ENCODE results near the gene PRKG1.
"Not testable (repeated sequence)": the region's sequence is repeated elsewhere in the genome, so short reads cannot be mapped to it uniquely, and the experiment has no call there.

PRKG1 gene

DNA sequence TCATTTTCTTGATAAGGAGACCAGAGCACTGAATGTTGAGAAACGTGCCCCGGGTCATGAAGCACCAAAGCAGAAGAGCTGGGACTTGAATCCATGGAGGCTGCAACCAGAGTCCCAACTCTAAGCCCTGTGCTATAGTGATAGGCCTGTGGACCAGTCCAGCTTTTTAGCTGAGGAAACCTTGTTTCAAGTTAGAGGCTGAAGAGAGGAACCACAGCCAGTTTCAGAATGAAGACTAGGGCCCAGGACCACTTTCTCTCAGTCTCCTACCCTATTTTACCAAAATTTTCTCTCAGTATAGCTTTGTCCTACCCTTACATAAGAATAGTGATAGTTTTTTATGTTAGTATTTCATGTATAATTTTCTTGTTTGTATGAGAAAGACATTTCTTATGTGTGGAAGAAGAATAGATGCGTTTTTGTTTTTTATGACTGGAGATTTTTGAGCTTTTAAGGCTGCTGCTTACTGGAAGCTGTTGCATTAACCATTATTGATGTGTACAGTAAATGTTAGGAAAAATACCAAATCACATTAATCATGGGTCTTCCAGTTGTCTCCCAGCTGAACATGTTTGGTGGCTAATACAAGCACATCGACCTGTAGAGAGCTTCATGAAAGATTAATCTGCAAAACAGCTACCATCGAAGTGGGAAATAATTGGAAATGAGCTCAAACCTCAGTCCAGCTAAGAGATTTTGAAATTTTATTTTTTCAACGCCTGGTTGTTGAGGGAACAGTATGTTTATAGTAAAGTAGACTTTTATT is 670.1 kb downstream of the PRKG1 start:
- H3K4me1 ChIP-seq (ENCODE audit: control extremely low read depth in 1 of 4, control insufficient read depth in 4 of 4, insufficient read depth in 4 of 4, low read length in 3 of 4): no peaks in the 10 kb centered on the region
- ChIA-PET CTCF (interaction anchor here (1.2 kb wide), 1 partner anchor 18 kb away, joined by 3 read pairs; no protein-coding TSS in a partner anchor), POLR2A (no interaction called here)
- H3K27me3 ChIP-seq (replicated peaks in 2 of 5; ENCODE audit: control insufficient read depth in 4 of 5, insufficient read depth in 5 of 5, low read length in 4 of 5): no peaks in the 10 kb centered on the region
- H3K36me3 ChIP-seq (ENCODE audit: control insufficient read depth in 4 of 4, insufficient read depth in 4 of 4, low read length in 3 of 4): no peaks in the 10 kb centered on the region
- no peaks in the 10 kb centered on the region for H3K9me3 ChIP-seq (ENCODE audit: control extremely low read depth in 1 of 5, control insufficient read depth in 4 of 5, insufficient read depth in 2 of 5, low read depth in 1 of 5, low read length in 4 of 5)
- H3K4me3 ChIP-seq (ENCODE audit: control insufficient read depth in 1 of 7, extremely low read depth in 1 of 7, insufficient read depth in 4 of 7, low read depth in 2 of 7, low read length in 6 of 7): no peak overlapping the region
- H3K27ac ChIP-seq (ENCODE audit: insufficient read depth in 1 of 2, low read depth in 1 of 2, low read length in 2 of 2, poor library complexity in 1 of 2, severe bottlenecking in 2 of 2): no peak overlapping the region
- 100% methylated on average over 3 of the region's 6 CpGs for WGBS (ENCODE audit: insufficient coverage)
- DNase-seq: no peak

DNA sequence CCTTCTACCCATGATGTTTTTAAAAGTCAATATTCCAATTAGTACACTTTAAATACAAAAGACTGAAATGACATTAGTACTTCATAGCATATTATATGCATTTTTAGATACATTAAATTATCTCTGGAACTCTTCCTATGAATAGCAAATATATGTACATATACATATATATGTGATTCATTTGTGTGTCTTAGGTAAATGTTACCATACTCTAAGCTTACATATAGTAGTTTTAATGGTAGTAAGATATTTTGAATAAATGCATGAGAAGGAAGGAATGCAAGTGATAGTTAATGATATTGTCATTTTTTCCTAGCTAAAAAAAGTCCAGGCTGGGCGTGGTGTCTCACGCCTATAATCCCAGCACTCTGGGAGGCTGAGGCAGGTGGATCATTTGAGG is 671.1 kb downstream of the PRKG1 start:
- Histone ChIP-seq H3K9me3 (ENCODE audit: control extremely low read depth in 1 of 5, control insufficient read depth in 4 of 5, insufficient read depth in 2 of 5, low read depth in 1 of 5, low read length in 4 of 5) (no peaks in the 10 kb centered on the region), H3K4me1 (ENCODE audit: control extremely low read depth in 1 of 4, control insufficient read depth in 4 of 4, insufficient read depth in 4 of 4, low read length in 3 of 4) (no peaks in the 10 kb centered on the region), H3K27ac (ENCODE audit: insufficient read depth in 1 of 2, low read depth in 1 of 2, low read length in 2 of 2, poor library complexity in 1 of 2, severe bottlenecking in 2 of 2) (no peak overlapping the region), H3K27me3 (replicated peaks in 2 of 5; ENCODE audit: control insufficient read depth in 4 of 5, insufficient read depth in 5 of 5, low read length in 4 of 5) (no peaks in the 10 kb centered on the region), H3K4me3 (ENCODE audit: control insufficient read depth in 1 of 7, extremely low read depth in 1 of 7, insufficient read depth in 4 of 7, low read depth in 2 of 7, low read length in 6 of 7) (no peak overlapping the region), H3K36me3 (ENCODE audit: control insufficient read depth in 4 of 4, insufficient read depth in 4 of 4, low read length in 3 of 4) (no peaks in the 10 kb centered on the region)
- DNase-seq: no peak
- ChIA-PET POLR2A (no interaction called here), CTCF (interaction anchor here (1.2 kb wide), 1 partner anchor 19 kb away, joined by 3 read pairs; no protein-coding TSS in a partner anchor)
- 100% methylated on average over 2 of the region's 2 CpGs for WGBS (ENCODE audit: insufficient coverage)

DNA sequence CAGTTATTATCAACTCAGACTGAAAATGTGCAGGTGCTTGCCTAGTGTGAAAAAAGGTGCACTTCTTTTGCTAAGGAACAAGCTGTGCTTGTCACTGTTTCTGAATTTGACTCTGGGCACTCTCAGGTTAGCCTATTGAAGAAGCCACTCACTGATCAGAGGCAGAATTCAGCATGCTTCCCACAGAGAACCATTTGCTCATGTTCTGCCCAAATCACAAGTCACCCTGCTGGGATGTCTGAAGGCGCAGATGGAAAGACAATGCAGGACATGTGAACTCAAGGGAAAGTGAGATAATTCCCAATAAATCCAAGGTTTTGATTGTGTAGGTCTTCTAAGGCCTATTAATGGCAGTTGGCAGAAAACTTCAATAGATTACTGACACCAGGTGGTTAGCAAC is 672.9 kb downstream of the PRKG1 start:
- CTCF ChIA-PET: no interaction called here
- no peak overlapping the region for H3K27ac ChIP-seq (ENCODE audit: insufficient read depth in 1 of 2, low read depth in 1 of 2, low read length in 2 of 2, poor library complexity in 1 of 2, severe bottlenecking in 2 of 2)

DNA sequence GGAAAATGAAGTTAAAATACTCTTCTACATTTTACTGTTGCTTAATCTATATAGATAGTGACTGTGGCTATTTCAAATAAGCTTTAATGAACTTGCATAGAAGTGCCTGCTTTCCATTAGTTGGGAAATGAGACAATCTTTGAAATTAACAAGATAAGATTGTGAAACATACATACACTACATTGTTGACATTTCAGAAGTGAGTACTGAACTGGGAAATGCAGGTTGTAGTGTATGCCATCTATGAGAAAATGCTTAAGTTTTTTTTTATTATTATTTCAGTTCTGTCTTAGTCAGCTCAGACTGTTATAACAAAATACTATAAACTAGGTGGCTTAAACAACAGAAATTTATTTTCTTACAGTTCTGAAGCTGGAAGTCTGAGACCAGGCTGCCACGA is 674.7 kb downstream of the PRKG1 start:
- no peaks in the 10 kb centered on the region for H3K36me3 ChIP-seq (ENCODE audit: control insufficient read depth in 4 of 4, insufficient read depth in 4 of 4, low read length in 3 of 4)
- ChIA-PET CTCF (no interaction called here), POLR2A (no interaction called here)
- no peak overlapping the region for H3K4me3 ChIP-seq (ENCODE audit: control insufficient read depth in 1 of 7, extremely low read depth in 1 of 7, insufficient read depth in 4 of 7, low read depth in 2 of 7, low read length in 6 of 7)
- no peak for DNase-seq
- H3K4me1 ChIP-seq (ENCODE audit: control extremely low read depth in 1 of 4, control insufficient read depth in 4 of 4, insufficient read depth in 4 of 4, low read length in 3 of 4): no peaks in the 10 kb centered on the region
- no peaks in the 10 kb centered on the region for H3K27me3 ChIP-seq (replicated peaks in 2 of 5; ENCODE audit: control insufficient read depth in 4 of 5, insufficient read depth in 5 of 5, low read length in 4 of 5)
- H3K27ac ChIP-seq (ENCODE audit: insufficient read depth in 1 of 2, low read depth in 1 of 2, low read length in 2 of 2, poor library complexity in 1 of 2, severe bottlenecking in 2 of 2): no peak overlapping the region
- 100% methylated on average over 1 of the region's 1 CpG for WGBS (ENCODE audit: insufficient coverage)
- no peaks in the 10 kb centered on the region for H3K9me3 ChIP-seq (ENCODE audit: control extremely low read depth in 1 of 5, control insufficient read depth in 4 of 5, insufficient read depth in 2 of 5, low read depth in 1 of 5, low read length in 4 of 5)

More for the DNA sequence above, 672.9 kb downstream of the PRKG1 start:
- Histone ChIP-seq H3K36me3 (ENCODE audit: control insufficient read depth in 4 of 4, insufficient read depth in 4 of 4, low read length in 3 of 4) (no peaks in the 10 kb centered on the region), H3K4me1 (ENCODE audit: control extremely low read depth in 1 of 4, control insufficient read depth in 4 of 4, insufficient read depth in 4 of 4, low read length in 3 of 4) (no peaks in the 10 kb centered on the region), H3K27me3 (replicated peaks in 2 of 5; ENCODE audit: control insufficient read depth in 4 of 5, insufficient read depth in 5 of 5, low read length in 4 of 5) (no peaks in the 10 kb centered on the region), H3K9me3 (ENCODE audit: control extremely low read depth in 1 of 5, control insufficient read depth in 4 of 5, insufficient read depth in 2 of 5, low read depth in 1 of 5, low read length in 4 of 5) (no peaks in the 10 kb centered on the region), H3K4me3 (ENCODE audit: control insufficient read depth in 1 of 7, extremely low read depth in 1 of 7, insufficient read depth in 4 of 7, low read depth in 2 of 7, low read length in 6 of 7) (no peak overlapping the region)
- WGBS (ENCODE audit: insufficient coverage): 100% methylated on average over 1 of the region's 1 CpG
- POLR2A ChIA-PET: no interaction called here
- DNase-seq: no peak

DNA sequence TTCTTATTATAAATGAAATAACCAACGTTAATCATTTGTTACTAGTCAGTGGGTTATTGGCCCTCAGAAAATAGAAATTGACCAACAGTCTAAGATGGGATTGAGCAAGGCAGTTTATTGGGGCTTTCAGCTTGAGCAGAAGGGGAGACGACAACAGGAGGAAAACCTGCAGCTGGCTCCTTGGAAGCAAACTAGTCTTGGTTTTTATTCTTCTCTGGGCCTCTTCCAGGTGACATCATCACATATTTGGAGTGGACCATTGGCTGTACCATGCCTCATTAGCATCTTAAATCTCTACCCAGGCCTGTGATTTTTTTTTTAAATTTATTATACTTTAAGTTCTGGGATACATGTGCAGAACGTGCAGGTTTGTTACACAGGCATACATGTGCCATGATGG is 684.1 kb downstream of the PRKG1 start:
- H3K9me3 ChIP-seq (ENCODE audit: control extremely low read depth in 1 of 5, control insufficient read depth in 4 of 5, insufficient read depth in 2 of 5, low read depth in 1 of 5, low read length in 4 of 5): no peaks in the 10 kb centered on the region
- WGBS (ENCODE audit: insufficient coverage): 100% methylated on average over 2 of the region's 3 CpGs
- H3K4me3 ChIP-seq (ENCODE audit: control insufficient read depth in 1 of 7, extremely low read depth in 1 of 7, insufficient read depth in 4 of 7, low read depth in 2 of 7, low read length in 6 of 7): no peak overlapping the region
- no peak overlapping the region for H3K27ac ChIP-seq (ENCODE audit: insufficient read depth in 1 of 2, low read depth in 1 of 2, low read length in 2 of 2, poor library complexity in 1 of 2, severe bottlenecking in 2 of 2)
- no peaks in the 10 kb centered on the region for H3K4me1 ChIP-seq (ENCODE audit: control extremely low read depth in 1 of 4, control insufficient read depth in 4 of 4, insufficient read depth in 4 of 4, low read length in 3 of 4)
- no peaks in the 10 kb centered on the region for H3K27me3 ChIP-seq (replicated peaks in 2 of 5; ENCODE audit: control insufficient read depth in 4 of 5, insufficient read depth in 5 of 5, low read length in 4 of 5)
- POLR2A ChIA-PET: no interaction called here
- no peak for DNase-seq
- CTCF ChIA-PET: no interaction called here
- no peaks in the 10 kb centered on the region for H3K36me3 ChIP-seq (ENCODE audit: control insufficient read depth in 4 of 4, insufficient read depth in 4 of 4, low read length in 3 of 4)

DNA sequence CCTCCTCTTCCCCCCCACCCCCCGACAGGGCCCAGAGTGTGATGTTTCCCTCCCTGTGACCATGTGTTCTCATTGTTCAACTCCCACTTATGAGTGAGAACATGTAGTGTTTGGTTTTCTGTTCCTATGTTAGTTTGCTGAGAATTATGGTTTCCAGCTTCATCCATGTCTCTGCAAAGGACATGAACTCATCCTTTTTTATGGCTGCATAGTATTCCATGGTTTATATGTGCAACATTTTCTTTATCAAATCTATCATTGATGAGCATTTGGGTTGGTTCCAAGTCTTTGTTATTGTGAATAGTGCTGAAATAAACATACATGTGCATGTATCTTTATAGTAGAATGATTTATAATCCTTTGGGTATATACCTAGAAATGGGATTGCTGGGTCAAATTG is 684.6 kb downstream of the PRKG1 start:
- H3K27me3 ChIP-seq (replicated peaks in 2 of 5; ENCODE audit: control insufficient read depth in 4 of 5, insufficient read depth in 5 of 5, low read length in 4 of 5); H3K9me3 ChIP-seq (ENCODE audit: control extremely low read depth in 1 of 5, control insufficient read depth in 4 of 5, insufficient read depth in 2 of 5, low read depth in 1 of 5, low read length in 4 of 5); CTCF ChIA-PET; H3K36me3 ChIP-seq (ENCODE audit: control insufficient read depth in 4 of 4, insufficient read depth in 4 of 4, low read length in 3 of 4); H3K27ac ChIP-seq (ENCODE audit: insufficient read depth in 1 of 2, low read depth in 1 of 2, low read length in 2 of 2, poor library complexity in 1 of 2, severe bottlenecking in 2 of 2); POLR2A ChIA-PET; DNase-seq; H3K4me3 ChIP-seq (ENCODE audit: control insufficient read depth in 1 of 7, extremely low read depth in 1 of 7, insufficient read depth in 4 of 7, low read depth in 2 of 7, low read length in 6 of 7); H3K4me1 ChIP-seq (ENCODE audit: control extremely low read depth in 1 of 4, control insufficient read depth in 4 of 4, insufficient read depth in 4 of 4, low read length in 3 of 4): not testable (repeated sequence)
- WGBS (ENCODE audit: insufficient coverage): no CpG with 5 or more reads among the region's 1 CpG

DNA sequence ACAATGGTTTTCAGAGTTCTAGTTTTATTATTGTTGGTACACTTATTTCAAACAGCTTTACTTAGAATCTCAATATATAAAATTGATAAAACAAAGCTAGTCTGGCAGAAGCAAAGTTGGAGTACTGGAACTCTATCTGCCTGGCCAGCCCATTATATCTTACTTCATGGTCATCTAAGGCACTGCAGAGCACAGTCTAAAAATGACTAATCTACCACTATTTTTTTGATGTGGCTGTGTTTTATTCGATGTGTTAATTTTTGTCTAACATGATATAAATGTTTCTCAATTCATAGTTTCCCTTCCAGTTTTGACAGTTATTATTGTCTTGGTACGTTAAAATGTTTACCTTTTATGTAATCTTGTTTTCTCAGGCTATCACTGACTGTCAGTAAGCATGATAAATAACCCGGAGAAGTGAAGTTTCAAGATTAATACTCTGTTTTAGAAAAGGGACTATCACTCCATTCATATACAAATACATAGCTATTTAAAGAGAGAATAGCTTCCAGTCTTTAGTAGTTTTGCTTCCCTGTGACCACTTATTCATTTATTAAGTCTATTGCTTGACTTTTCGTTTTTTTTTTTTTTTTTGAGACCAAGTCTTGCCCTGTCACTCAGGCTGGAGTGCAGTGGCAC is 685.7 kb downstream of the PRKG1 start:
- no peak for DNase-seq
- ChIA-PET POLR2A (no interaction called here), CTCF (no interaction called here)
- Histone ChIP-seq H3K36me3 (ENCODE audit: control insufficient read depth in 4 of 4, insufficient read depth in 4 of 4, low read length in 3 of 4) (no peaks in the 10 kb centered on the region), H3K4me3 (ENCODE audit: control insufficient read depth in 1 of 7, extremely low read depth in 1 of 7, insufficient read depth in 4 of 7, low read depth in 2 of 7, low read length in 6 of 7) (no peak overlapping the region), H3K27ac (ENCODE audit: insufficient read depth in 1 of 2, low read depth in 1 of 2, low read length in 2 of 2, poor library complexity in 1 of 2, severe bottlenecking in 2 of 2) (no peak overlapping the region), H3K27me3 (replicated peaks in 2 of 5; ENCODE audit: control insufficient read depth in 4 of 5, insufficient read depth in 5 of 5, low read length in 4 of 5) (no peaks in the 10 kb centered on the region), H3K9me3 (ENCODE audit: control extremely low read depth in 1 of 5, control insufficient read depth in 4 of 5, insufficient read depth in 2 of 5, low read depth in 1 of 5, low read length in 4 of 5) (no peaks in the 10 kb centered on the region), H3K4me1 (ENCODE audit: control extremely low read depth in 1 of 4, control insufficient read depth in 4 of 4, insufficient read depth in 4 of 4, low read length in 3 of 4) (no peaks in the 10 kb centered on the region)
- WGBS (ENCODE audit: insufficient coverage): 80% methylated on average over 1 of the region's 4 CpGs

Data from common myeloid progenitor, CD34-positive (primary cell).